Measurements from ENCODE around the gene DNAJC17. TPM values are rescaled to one million over a fixed set of nuclear protein-coding genes. Genes with fewer than 3 reads are reported as not detected.

The DNAJC17 gene
- total and polyA plus RNA-seq, 2 donors (not counting 1 experiment from before 2014, with no cell fraction given) = 30.5 to 46.1 TPM

DNA sequence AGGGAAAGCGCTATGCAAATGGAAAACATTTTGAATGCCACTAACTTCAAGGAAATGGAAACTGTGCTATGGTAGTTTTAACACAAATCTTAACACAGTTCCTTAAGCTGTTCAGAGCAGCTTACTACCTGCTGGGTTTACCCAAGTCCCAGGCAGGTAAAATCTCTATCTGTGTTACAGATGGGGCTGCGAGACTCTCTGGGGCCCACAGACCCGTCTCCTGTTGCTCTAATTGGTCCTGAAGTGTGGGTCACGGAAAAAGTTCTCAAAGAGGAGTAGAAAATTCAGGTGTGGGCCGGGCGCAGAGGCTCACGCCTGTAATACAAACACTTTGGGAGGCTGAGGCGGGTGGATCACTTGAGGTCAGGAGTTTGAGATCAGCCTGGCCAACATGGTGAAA, 17.3 kb downstream of the DNAJC17 start:
- WGBS (ENCODE audit: insufficient coverage) = 97% methylated on average over 6 of the region's 8 CpGs
- Histone ChIP-seq H3K4me3 (ENCODE audit: control extremely low read depth in 1 of 5, extremely low read depth in 1 of 5, insufficient read depth in 1 of 5, low read depth in 2 of 5, low read length in 4 of 5) (no peak overlapping the region), H3K9me3 (ENCODE audit: control extremely low read depth in 1 of 3, control insufficient read depth in 2 of 3, insufficient read depth in 1 of 3, low read length in 2 of 3) (no peaks in the 10 kb centered on the region), H3K27me3 (replicated peaks in 1 of 4; ENCODE audit: control extremely low read depth in 1 of 4, control insufficient read depth in 3 of 4, insufficient read depth in 4 of 4, low read length in 3 of 4) (no peaks in the 10 kb centered on the region), H3K9ac (ENCODE audit: low read length) (no peak overlapping the region), H3K4me2 (replicated peaks; ENCODE audit: low read depth, low read length, poor library complexity, severe bottlenecking) (no peak overlapping the region), H4K20me1 (ENCODE audit: control insufficient read depth, insufficient read depth, low read length, poor library complexity, severe bottlenecking) (peaks cover 23% of the 10 kb centered on the region), H3K27ac (ENCODE audit: low read length in 2 of 2) (no peak overlapping the region), H3K4me1 (ENCODE audit: control insufficient read depth in 2 of 2, insufficient read depth in 2 of 2, low read length in 2 of 2) (peaks cover 8 to 11% of the 10 kb centered on the region in 2 donors), H3K79me2 (ENCODE audit: control insufficient read depth, insufficient read depth, low read length) (peaks cover 64% of the 10 kb centered on the region), H2AFZ (ENCODE audit: insufficient read depth, low read depth, low read length, poor library complexity, severe bottlenecking) (no peak overlapping the region), H3K36me3 (replicated peaks in 1 of 2; ENCODE audit: control extremely low read depth in 1 of 2, control insufficient read depth in 1 of 2, extremely low read depth in 1 of 2, insufficient read depth in 2 of 2, low read length in 1 of 2) (peaks cover 2 to 15% of the 10 kb centered on the region in 2 experiments)
- POLR2A ChIA-PET = no interaction called here
- TF ChIP-seq, protein P1, sequence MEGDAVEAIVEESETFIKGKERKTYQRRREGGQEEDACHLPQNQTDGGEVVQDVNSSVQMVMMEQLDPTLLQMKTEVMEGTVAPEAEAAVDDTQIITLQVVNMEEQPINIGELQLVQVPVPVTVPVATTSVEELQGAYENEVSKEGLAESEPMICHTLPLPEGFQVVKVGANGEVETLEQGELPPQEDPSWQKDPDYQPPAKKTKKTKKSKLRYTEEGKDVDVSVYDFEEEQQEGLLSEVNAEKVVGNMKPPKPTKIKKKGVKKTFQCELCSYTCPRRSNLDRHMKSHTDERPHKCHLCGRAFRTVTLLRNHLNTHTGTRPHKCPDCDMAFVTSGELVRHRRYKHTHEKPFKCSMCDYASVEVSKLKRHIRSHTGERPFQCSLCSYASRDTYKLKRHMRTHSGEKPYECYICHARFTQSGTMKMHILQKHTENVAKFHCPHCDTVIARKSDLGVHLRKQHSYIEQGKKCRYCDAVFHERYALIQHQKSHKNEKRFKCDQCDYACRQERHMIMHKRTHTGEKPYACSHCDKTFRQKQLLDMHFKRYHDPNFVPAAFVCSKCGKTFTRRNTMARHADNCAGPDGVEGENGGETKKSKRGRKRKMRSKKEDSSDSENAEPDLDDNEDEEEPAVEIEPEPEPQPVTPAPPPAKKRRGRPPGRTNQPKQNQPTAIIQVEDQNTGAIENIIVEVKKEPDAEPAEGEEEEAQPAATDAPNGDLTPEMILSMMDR (IDR thresholded peaks at IDR 0.05) = no peak
- TF ChIP-seq EZH2 (IDR thresholded peaks at IDR 0.05; ENCODE audit: borderline replicate concordance, insufficient read depth, low read depth, low read length, poor library complexity, severe bottlenecking) = no peak
- peaks cover 16% of the 10 kb centered on the region for H3K4me1 Mint-ChIP-seq
- DNase-seq (no peak), ATAC-seq (ENCODE audit: low read depth) (no peak)
- H3K27ac Mint-ChIP-seq = no peak overlapping the region
- H3K4me3 Mint-ChIP-seq = no peak overlapping the region
- no peaks in the 10 kb centered on the region for H3K9me3 Mint-ChIP-seq (ENCODE audit: insufficient read depth)
- CTCF ChIA-PET = interaction anchor here (1.4 to 1.7 kb wide), 2 partner anchors 7 to 17 kb away, joined by 3 to 5 read pairs; partner anchors contain the start of gene ZFYVE19
- no peaks in the 10 kb centered on the region for H3K27me3 Mint-ChIP-seq
- intact Hi-C loops (cut with micrococcal nuclease) = no loop called here

DNA sequence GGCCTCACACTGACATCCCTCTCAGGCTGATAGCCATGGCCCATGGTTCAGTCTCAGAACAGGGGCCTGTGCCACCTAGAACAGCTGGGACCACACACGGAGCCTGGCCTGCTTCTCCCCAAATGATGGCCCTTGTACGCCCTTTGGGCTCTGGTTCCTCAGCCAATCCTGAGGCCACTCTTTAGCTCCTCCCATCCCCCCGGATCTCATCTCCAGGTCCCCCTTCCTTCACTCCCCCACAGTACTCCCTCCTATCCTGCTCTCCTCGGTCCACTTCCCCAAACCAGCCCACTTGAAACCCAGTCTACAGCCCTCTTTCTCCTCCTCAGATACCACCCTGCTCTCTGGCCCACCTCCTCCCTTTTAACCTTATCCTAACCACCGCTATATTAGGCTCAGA, 18.2 kb downstream of the DNAJC17 start:
- Histone ChIP-seq H3K4me3 (ENCODE audit: control extremely low read depth in 1 of 5, extremely low read depth in 1 of 5, insufficient read depth in 1 of 5, low read depth in 2 of 5, low read length in 4 of 5) (no peak overlapping the region), H3K27ac (ENCODE audit: low read length in 2 of 2) (no peak overlapping the region), H2AFZ (ENCODE audit: insufficient read depth, low read depth, low read length, poor library complexity, severe bottlenecking) (no peak overlapping the region), H4K20me1 (ENCODE audit: control insufficient read depth, insufficient read depth, low read length, poor library complexity, severe bottlenecking) (peaks cover 22% of the 10 kb centered on the region), H3K27me3 (replicated peaks in 1 of 4; ENCODE audit: control extremely low read depth in 1 of 4, control insufficient read depth in 3 of 4, insufficient read depth in 4 of 4, low read length in 3 of 4) (no peaks in the 10 kb centered on the region), H3K79me2 (ENCODE audit: control insufficient read depth, insufficient read depth, low read length) (peaks cover 58% of the 10 kb centered on the region), H3K9me3 (ENCODE audit: control extremely low read depth in 1 of 3, control insufficient read depth in 2 of 3, insufficient read depth in 1 of 3, low read length in 2 of 3) (no peaks in the 10 kb centered on the region), H3K9ac (ENCODE audit: low read length) (no peak overlapping the region), H3K4me1 (ENCODE audit: control insufficient read depth in 2 of 2, insufficient read depth in 2 of 2, low read length in 2 of 2) (peaks cover 8 to 11% of the 10 kb centered on the region in 2 donors), H3K4me2 (replicated peaks; ENCODE audit: low read depth, low read length, poor library complexity, severe bottlenecking) (no peak overlapping the region), H3K36me3 (replicated peaks in 1 of 2; ENCODE audit: control extremely low read depth in 1 of 2, control insufficient read depth in 1 of 2, extremely low read depth in 1 of 2, insufficient read depth in 2 of 2, low read length in 1 of 2) (peaks cover 2 to 18% of the 10 kb centered on the region in 2 experiments)
- H3K27me3 Mint-ChIP-seq = no peaks in the 10 kb centered on the region
- H3K4me1 Mint-ChIP-seq = peaks cover 16% of the 10 kb centered on the region
- no peaks in the 10 kb centered on the region for H3K9me3 Mint-ChIP-seq (ENCODE audit: insufficient read depth)
- DNase-seq (no peak), ATAC-seq (ENCODE audit: low read depth) (no peak)
- TF ChIP-seq EZH2 (IDR thresholded peaks at IDR 0.05; ENCODE audit: borderline replicate concordance, insufficient read depth, low read depth, low read length, poor library complexity, severe bottlenecking) = no peak
- TF ChIP-seq, protein P1 (IDR thresholded peaks at IDR 0.05) = no peak
- WGBS (ENCODE audit: insufficient coverage) = 92% methylated on average over 5 of the region's 5 CpGs
- intact Hi-C loops (cut with micrococcal nuclease) = no loop called here
- H3K4me3 Mint-ChIP-seq = no peak overlapping the region
- POLR2A ChIA-PET = no interaction called here
- CTCF ChIA-PET = no interaction called here
- H3K27ac Mint-ChIP-seq = no peak overlapping the region
